Ishikawa (cell line): ENCODE results near the gene LMAN1L.

Experiments used
- CREB1 ChIP-seq: IDR thresholded peaks from 2 replicates; pipeline ENCODE4 v1.6.1; 2012; ENCODE audit warnings: low read depth
- MAX ChIP-seq: IDR thresholded peaks from 2 replicates; pipeline ENCODE4 v1.6.1; 2012
- TEAD4 ChIP-seq: IDR thresholded peaks from 2 replicates; pipeline ENCODE4 v1.6.1; 2012

GRCh38 chr15:74844319-74845207, 31.9 kb downstream of the LMAN1L start:
- TF ChIP-seq CREB1 (no peak), TEAD4 (no peak), MAX (no peak)
